Left renal cortex interstitium (tissue), 4 donors: ENCODE measurements around the gene ATXN1. TPM values are rescaled to one million over a fixed set of nuclear protein-coding genes. Genes with fewer than 3 reads are reported as not detected.

Experiments used
- DNase-seq, 4 donors: peaks; one replicate each; pipeline ENCODE4 v3.0.0-alpha.2; 2013; ENCODE audit warnings: low read depth in 4 of 4, low spot score in 2 of 4, missing footprints in 1 of 4
- polyA plus RNA-seq, 4 donors: library from polyadenylated mRNA; unstranded; fragments of 120-200 nt; gene quantifications; one replicate each; pipeline ENCODE4 v1.2.1, GENCODE V29; 2013; ENCODE audit not compliant: insufficient read length in 4 of 4

The ATXN1 gene
- polyA plus RNA-seq, 4 donors: 17.0 to 23.0 (median 19.4) TPM

GRCh38 chr6:16493112-16493511, 268.1 kb downstream of the ATXN1 start:
- DNase-seq: no peak

DNA sequence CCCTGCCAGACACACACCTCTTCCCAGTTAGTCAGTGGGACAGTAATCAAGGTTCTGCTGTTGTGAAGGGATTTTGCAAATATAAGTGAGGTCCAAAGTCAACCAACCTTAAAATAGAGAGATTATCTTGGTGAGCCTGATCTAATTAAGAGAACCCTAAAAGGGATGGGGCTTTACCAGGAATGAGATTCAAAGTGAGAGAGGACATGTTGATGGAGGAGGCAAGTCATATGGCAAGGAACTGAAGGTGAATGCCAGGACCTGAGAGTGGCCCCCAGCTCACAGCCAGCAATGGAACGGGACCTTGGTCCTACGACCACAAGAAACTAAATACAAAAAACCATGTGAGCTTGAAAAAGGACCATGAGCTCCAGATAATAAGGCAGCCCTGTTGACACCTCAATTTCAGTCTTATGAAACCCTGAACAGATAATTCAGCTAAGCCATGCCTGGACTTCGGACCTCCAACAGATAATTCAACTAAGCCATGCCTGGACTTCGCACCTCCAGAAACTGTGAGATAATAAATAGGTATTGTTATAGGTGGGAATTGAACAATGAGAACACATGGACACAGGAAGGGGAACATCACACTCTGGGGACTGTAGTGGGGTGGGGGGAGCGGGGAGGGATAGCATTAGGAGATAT, 269.5 kb downstream of the ATXN1 start:
- DNase-seq: no peak

- no peak for DNase-seq
Measured at GRCh38 chr6:16490616-16491015, 270.6 kb downstream of the ATXN1 start.

- DNase-seq: no peak
Measured at GRCh38 chr6:16488813-16489212, 272.4 kb downstream of the ATXN1 start.

DNA sequence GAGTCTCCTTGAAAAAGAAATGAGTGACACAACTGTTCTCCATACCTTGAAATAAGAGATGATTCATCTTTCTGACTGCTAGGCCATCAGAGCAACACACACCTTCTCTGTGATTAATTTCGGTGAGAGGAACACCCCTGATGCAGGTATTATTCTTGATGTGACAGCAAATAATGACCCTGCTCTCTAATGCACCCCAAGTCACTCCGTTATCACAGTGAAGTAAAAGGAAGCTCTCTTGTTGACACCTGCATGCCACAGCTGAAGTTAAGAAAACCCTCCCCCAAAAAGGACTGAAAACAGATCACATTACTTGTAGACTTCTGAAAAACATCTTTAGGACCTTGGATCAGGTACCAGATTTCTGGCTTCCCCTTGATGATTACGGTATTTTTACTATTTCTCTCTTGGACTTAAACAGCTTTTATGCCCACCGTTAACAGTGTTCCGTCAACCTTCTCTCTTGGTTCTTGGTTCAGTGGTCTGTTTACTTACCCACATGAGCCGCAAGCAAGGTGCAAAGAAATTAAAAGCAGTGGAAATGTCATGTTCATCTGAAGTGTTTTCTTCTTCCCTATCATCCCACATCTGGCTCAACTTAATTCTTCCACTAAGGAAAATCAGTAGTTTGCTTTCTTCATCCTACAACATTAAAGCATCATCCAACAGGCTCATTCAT, 273.1 kb downstream of the ATXN1 start:
- DNase-seq: no peak

DNA sequence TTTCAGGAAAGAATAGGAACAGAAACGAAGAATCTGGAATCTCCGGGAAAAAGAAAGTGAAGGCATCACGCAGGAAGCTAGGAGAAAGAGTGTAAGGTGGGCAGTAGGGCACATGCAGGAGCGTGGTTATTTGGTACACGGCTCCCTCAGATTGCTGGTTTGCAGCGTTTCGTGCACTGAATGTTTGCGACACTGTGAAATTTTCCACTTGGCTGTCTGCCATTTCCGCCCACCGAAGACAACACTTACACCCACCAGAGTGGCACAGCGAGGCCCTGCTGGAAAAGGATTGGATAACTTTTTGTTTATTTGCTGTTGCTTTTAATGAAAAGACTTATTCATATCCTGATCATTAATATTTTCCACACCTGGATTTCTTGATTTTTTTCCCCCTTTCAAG, 274.6 kb downstream of the ATXN1 start:
- no peak for DNase-seq

DNA sequence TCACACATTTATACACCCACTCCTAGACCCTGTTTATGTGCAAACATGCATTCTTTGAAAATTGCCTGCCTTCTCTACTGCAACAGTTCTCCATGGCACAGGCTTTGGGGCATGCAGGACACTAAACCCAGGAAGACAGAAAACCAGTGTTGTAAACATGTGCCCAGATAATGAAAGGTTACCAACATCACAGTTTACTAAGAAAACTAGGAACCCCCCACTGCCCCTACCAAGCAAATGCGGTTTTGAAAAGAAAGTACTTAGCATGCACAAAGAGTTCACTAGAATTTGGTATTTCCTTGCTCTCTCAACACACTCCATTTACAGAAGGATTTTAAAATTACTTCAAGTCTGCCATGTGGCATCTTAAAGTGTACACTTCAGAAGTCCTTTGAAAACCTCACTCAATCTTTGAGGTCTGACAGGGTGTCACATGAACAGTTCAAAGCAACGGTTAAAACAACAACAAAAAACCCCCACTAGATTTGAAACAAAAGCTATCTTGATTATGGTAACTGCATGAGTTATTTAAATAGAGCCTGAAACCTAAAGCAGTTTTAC, 277.9 kb downstream of the ATXN1 start:
- DNase-seq: no peak

DNA sequence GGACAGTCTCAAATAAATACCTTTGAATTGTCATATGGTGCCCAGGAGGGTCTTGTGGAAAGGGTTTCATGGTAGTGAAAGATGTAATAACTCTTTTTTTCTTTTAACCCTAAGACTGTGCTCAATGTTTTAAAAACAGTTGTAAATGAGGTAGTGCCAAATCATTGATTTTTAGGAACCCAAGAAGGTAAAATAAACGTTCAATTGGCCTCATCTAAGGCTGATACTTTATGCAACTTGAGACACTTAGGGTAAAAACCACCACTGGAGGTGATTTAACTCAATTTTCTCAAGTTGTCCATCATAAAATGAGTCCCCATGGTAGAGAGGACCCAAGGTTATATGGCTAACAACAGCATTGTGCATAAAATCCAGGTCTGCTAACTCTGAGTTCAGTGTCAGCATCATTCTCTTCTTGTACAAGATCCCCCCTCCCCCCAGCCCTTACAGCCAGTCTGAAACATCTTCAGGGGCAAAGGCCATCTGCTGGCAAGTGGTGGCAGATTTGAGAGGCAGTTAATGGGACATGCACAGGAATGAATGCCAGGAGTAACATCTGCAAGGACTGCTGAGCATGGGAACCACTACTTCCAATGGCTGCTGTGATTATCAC, 278.5 kb downstream of the ATXN1 start:
- no peak for DNase-seq

DNA sequence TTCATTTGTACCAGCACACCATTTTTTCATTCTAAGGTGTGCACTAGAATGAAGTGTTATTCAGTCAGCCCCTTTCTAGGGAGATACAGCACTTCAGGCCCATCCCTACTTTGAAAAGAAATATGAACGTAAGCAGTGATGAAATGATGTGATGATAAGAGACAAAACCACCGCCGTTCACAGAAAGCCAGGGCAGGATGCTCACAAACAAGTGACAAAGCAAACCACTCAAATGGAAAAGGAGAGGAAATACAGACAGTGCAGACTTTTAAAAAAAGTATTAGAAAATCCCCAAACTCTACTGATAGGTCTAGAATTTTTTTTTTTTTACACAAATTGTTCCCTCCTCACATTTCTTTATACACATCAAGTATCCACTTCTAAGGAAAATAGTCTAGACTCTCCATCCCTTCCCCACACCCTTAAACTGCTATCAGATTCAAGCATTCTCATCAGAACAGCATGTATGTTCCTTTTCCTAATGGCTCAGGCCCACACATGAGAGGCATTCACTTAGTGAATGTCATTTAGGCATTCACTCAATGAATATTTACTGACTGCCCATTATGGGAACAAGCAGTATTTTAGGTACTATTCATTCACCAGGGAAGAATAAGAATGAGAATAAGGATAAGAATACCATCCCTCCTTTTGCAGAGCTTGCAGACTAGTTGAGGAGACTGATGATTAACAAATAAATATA, 279.4 kb downstream of the ATXN1 start:
- no peak for DNase-seq

DNA sequence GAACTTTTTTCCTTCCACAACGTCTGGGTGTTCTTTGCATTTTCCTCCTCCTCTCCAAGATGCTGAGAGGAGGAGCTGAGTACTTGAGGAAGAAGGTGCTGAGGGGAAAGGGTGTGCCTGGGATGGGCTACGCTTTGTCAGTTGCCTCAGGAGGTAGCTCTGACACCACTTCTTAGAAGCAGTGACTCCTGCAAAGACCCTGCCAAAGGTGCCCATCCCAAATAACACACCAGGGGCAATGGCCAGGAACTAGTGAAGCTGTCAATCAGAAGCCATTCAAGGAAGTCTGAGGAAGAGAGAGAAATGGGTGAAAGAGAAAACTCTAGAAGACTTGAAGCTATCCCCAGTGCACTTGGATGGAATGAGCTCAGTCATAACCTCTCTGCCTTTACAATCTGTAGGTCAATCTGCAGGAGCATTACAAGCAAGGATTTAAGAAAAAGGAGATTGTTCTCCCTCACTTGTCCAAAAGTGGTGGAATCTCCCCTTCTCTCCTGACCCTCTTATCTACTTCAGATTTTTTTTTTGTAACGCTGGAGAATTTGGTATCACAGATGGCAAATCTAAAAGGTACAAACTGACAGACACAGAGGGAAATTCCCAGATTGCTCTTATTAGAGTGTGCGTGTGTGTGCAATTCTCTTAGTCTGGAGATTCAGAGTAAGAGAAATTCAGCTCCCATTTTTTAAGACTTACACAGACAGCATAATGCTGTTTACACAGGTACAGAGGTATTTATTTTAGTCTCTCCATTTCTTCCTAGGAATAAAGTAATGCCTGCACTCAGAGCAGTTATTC, 280.3 kb downstream of the ATXN1 start:
- DNase-seq: no peak

DNA sequence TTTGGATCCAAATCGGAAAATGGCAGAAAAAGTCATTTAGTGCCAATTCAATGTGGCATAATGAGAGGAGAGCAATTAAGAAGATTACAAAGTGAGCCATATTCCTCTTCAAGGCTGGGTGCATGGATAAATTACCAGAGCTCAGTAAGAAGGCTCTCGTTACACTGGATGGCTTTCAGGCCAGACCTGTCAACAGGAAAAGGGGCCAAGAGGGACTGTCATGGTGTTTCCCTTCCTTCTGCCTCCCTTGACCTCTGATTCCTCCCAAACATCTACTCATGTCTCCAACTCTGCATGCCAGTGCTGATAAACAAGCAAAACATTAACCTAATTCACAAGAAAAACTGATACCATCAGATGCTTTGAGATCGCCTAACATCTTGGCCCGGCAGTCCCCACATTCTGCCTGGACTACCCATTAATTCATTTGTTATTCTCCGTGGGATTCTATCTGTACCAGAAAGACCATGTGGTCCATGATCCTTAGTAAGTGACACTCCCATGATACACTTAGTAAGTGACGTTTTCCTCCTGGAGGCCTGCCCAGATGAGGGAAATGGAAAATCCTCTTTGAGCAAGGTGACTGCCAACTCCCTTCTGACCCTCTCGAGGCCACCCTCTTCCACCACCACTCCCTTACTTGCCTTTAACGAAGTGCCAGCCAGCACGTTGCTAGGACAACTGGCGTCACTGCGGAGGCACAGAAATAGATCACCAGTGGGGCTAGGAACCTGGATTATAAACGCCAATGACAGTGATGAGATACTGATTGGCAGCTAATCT, 283.7 kb downstream of the ATXN1 start:
- no peak for DNase-seq

DNA sequence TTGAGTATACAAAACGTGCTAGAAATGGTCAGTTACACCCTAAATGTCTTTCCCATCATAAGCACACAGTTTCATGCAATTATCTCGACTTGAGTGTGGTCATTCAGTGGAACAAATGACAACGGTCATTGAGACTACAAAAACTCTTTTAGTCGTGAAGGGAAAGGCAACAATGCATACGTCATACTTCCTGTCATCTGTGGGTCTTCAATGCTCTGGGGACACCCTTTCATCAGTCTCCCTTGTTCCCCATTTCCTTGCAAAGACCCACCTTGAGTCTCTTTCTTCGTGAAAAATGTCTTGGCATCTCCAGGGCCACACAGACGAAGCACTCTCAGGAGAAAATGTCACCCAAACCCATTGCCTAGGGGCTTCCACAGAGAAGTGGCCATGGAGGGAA, 284.4 kb downstream of the ATXN1 start:
- no peak for DNase-seq

- DNase-seq: no peak
Measured at GRCh38 chr6:16475494-16475781, 285.8 kb downstream of the ATXN1 start.

DNA sequence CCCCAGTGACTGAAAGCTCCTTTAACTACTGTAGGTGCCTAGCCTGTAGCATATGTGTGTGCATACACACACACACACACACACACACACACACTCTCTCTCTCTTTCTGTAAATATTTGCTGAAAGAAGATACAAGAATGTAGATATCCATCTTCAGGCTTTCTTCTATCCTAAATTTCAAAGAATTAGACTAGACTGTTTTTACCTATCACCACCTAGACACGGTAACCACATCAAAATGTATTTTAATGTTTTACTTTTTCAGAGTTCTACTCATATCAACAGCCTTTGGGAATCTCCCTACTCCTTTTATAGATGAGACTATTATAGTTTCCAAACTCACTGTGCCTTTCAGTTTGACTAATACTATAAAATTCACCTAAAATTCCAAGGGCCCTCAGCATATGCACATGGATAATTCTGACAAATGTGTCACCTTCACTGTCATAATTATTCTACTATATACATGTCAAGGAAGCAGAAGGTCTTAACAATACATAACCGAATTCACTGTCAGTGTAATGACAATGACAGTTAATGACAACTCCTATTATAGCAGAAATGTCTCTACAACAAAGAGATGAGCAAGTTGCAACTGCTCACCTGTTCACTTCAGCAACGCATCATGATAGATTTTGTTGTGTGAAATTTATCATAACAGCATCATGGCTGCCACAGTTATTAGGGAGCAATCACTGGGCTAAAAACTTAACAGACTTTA, 286.3 kb downstream of the ATXN1 start:
- DNase-seq: no peak

- no peak for DNase-seq
Measured at GRCh38 chr6:16473908-16474771, 287.1 kb downstream of the ATXN1 start.

DNA sequence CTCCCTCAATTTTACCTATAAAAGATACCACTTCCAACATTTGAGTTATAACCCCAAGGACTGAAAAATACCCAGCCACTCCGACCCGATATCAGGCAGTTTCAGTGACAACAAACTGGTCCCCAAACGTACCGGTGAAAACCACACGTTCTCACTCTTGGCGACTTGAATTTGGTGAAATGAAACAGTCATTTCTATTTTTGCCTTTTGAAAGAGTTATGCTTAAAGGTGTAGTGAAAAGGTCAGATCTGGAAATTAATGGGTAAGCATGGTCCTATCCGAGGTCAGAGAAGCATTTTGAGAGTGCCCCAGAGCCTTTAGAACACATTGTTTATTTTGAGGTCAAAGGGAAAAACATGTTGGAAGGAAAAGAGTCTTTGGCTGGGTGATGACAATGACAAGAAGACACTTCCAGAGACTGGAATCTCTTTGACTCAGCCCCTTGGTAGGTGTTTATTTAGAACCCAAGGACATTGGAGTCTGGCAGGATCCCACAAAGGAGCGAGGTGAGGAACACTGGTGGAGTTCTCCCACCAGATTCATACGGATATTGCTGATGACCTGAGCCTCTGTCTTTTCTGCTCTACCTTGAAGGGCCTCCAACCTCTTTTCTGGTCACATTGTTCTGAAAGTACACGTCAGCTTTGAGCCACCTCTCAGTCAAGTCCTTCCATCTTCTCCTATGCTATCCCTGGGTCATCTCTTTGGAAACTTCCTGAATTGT, 287.9 kb downstream of the ATXN1 start:
- no peak for DNase-seq

GRCh38 chr6:16472349-16473069, 288.8 kb downstream of the ATXN1 start:
- no peak for DNase-seq
